Mucosa of gallbladder (tissue), 1 donor: Measurements from ENCODE around the gene GNG12. TPM values are rescaled to one million over a fixed set of nuclear protein-coding genes. Genes with fewer than 3 reads are reported as not detected.

Experiments used
- DNase-seq: peaks from one replicate; pipeline ENCODE4 v3.0.0-alpha.2; 2020; ENCODE audit warnings: low spot score
- total RNA-seq: library from RNA; stranded (reverse); gene quantifications from one replicate; pipeline ENCODE4 v1.2.1, GENCODE V29; 2021
- donor health status: DM: no; HTN: no; CAD: no.

Gene GNG12
- total RNA-seq, 1 donor from 2014 or later = 89.9 TPM

- no peak for DNase-seq
Measured at GRCh38 chr1:67652800-67653199, 180.5 kb downstream of the GNG12 start.

Other genes starting within 250 kb of the GNG12 start
- gene GADD45A, start 148.3 kb downstream of the GNG12 start, total RNA-seq = 60.9 TPM
- 14.0 TPM for gene DIRAS3, start 217.2 kb upstream of the GNG12 start, total RNA-seq